ENCODE data around the gene KLF13. TPM values are rescaled to one million over a fixed set of nuclear protein-coding genes. Genes with fewer than 3 reads are reported as not detected.

KLF13 gene
- polyA plus RNA-seq, 1 donor (not counting 4 experiments of a cell fraction or from before 2014, with no cell fraction given), result 66.7 TPM

DNA sequence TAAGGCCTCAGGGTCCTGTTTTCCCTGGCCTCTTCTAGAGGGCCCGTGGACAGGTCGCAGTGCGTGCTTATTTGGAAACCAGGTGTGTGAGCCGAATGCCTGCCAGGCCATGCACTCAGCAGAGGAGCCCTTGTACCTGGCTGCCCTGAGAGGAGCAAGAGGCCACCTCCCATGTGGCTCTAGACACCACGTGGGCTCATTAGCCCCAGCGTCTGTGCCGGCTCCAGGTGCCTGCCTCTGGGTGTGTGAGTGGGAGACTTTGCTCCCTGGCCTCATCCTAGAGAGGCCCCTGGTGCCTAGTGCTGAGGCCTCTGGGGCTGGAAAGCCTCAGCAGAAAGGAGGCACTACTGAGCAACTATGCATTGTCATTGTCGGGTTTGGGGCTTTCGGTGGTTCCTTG, 50.4 kb downstream of the KLF13 start:
- no peak for TF ChIP-seq EZH2 (IDR thresholded peaks at IDR 0.05; ENCODE audit: low read length)
- TF ChIP-seq, protein P1, sequence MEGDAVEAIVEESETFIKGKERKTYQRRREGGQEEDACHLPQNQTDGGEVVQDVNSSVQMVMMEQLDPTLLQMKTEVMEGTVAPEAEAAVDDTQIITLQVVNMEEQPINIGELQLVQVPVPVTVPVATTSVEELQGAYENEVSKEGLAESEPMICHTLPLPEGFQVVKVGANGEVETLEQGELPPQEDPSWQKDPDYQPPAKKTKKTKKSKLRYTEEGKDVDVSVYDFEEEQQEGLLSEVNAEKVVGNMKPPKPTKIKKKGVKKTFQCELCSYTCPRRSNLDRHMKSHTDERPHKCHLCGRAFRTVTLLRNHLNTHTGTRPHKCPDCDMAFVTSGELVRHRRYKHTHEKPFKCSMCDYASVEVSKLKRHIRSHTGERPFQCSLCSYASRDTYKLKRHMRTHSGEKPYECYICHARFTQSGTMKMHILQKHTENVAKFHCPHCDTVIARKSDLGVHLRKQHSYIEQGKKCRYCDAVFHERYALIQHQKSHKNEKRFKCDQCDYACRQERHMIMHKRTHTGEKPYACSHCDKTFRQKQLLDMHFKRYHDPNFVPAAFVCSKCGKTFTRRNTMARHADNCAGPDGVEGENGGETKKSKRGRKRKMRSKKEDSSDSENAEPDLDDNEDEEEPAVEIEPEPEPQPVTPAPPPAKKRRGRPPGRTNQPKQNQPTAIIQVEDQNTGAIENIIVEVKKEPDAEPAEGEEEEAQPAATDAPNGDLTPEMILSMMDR (optimal IDR thresholded peaks at IDR 0.05 in 1 of 3, IDR thresholded peaks at IDR 0.05 in 1 of 3, conservative IDR thresholded peaks at IDR 0.05 in 1 of 3; ENCODE audit: extremely low read depth in 1 of 3, insufficient read depth in 2 of 3, low read length in 3 of 3), result no peak
- dilution Hi-C loops (cut with MboI; ENCODE audit: extremely low pct_ligation_motif_present, low sequenced_read_pairs), result no loop called here
- Histone ChIP-seq H3K4me1 (ENCODE audit: control insufficient read depth, extremely low read depth, insufficient read depth, low read length) (peaks cover 24% of the 10 kb centered on the region), H3K36me3 (ENCODE audit: control insufficient read depth in 2 of 2, extremely low read depth in 1 of 2, insufficient read depth in 2 of 2, low read length in 2 of 2) (peaks cover 22 to 25% of the 10 kb centered on the region in 2 experiments), H3K4me2 (ENCODE audit: control insufficient read depth, extremely low read depth, insufficient read depth, low read depth, low read length) (no peak overlapping the region), H3K79me2 (ENCODE audit: control insufficient read depth, insufficient read depth, low read length) (peaks cover 32% of the 10 kb centered on the region), H3K4me3 (ENCODE audit: control insufficient read depth in 2 of 3, extremely low read depth in 1 of 3, insufficient read depth in 2 of 3, low read depth in 1 of 3, low read length in 3 of 3) (no peak overlapping the region), H3K9me1 (ENCODE audit: control insufficient read depth, extremely low read depth, insufficient read depth, low read length) (peaks cover 7% of the 10 kb centered on the region), H3K9ac (ENCODE audit: control insufficient read depth, extremely low read depth, insufficient read depth, low read length) (no peak overlapping the region), H4K20me1 (ENCODE audit: control insufficient read depth, extremely low read depth, insufficient read depth, low read length) (peaks cover 2% of the 10 kb centered on the region), H3K9me3 (ENCODE audit: control insufficient read depth, low read depth, low read length) (no peaks in the 10 kb centered on the region), H3K27ac (ENCODE audit: control insufficient read depth, insufficient read depth, low read length) (no peak overlapping the region), H2AFZ (ENCODE audit: control insufficient read depth, low read length) (no peak overlapping the region), H3K27me3 (ENCODE audit: control insufficient read depth, extremely low read depth, insufficient read depth, low read length) (no peaks in the 10 kb centered on the region)
- FAIRE-seq (no peak), DNase-seq (ENCODE audit: low read depth, low spot score) (no peak)

- H3K9ac ChIP-seq (ENCODE audit: control insufficient read depth, extremely low read depth, insufficient read depth, low read length), result no peak overlapping the region
- H3K4me1 ChIP-seq (ENCODE audit: control insufficient read depth, extremely low read depth, insufficient read depth, low read length), result peaks cover 10% of the 10 kb centered on the region
- no peaks in the 10 kb centered on the region for H3K27me3 ChIP-seq (ENCODE audit: control insufficient read depth, extremely low read depth, insufficient read depth, low read length)
- H3K79me2 ChIP-seq (ENCODE audit: control insufficient read depth, insufficient read depth, low read length), result peaks cover 24% of the 10 kb centered on the region
- dilution Hi-C loops (cut with MboI; ENCODE audit: extremely low pct_ligation_motif_present, low sequenced_read_pairs), result no loop called here
- H3K9me1 ChIP-seq (ENCODE audit: control insufficient read depth, extremely low read depth, insufficient read depth, low read length), result peaks cover 4% of the 10 kb centered on the region
- TF ChIP-seq, protein P1 (optimal IDR thresholded peaks at IDR 0.05 in 1 of 3, IDR thresholded peaks at IDR 0.05 in 1 of 3, conservative IDR thresholded peaks at IDR 0.05 in 1 of 3; ENCODE audit: extremely low read depth in 1 of 3, insufficient read depth in 2 of 3, low read length in 3 of 3), result no peak
- no peak for TF ChIP-seq EZH2 (IDR thresholded peaks at IDR 0.05; ENCODE audit: low read length)
- no peak overlapping the region for H2AFZ ChIP-seq (ENCODE audit: control insufficient read depth, low read length)
- peaks cover 2% of the 10 kb centered on the region for H4K20me1 ChIP-seq (ENCODE audit: control insufficient read depth, extremely low read depth, insufficient read depth, low read length)
- H3K36me3 ChIP-seq (ENCODE audit: control insufficient read depth in 2 of 2, extremely low read depth in 1 of 2, insufficient read depth in 2 of 2, low read length in 2 of 2), result peaks cover 18% of the 10 kb centered on the region in 2 experiments
- DNase-seq (ENCODE audit: low read depth, low spot score), result no peak
- H3K4me2 ChIP-seq (ENCODE audit: control insufficient read depth, extremely low read depth, insufficient read depth, low read depth, low read length), result no peak overlapping the region
- no peak for FAIRE-seq
- H3K27ac ChIP-seq (ENCODE audit: control insufficient read depth, insufficient read depth, low read length), result no peak overlapping the region
- H3K4me3 ChIP-seq (ENCODE audit: control insufficient read depth in 2 of 3, extremely low read depth in 1 of 3, insufficient read depth in 2 of 3, low read depth in 1 of 3, low read length in 3 of 3), result no peak overlapping the region
- no peaks in the 10 kb centered on the region for H3K9me3 ChIP-seq (ENCODE audit: control insufficient read depth, low read depth, low read length)
Observed at GRCh38 chr15:31378363-31378903, 51.8 kb downstream of the KLF13 start.
